NB4 (cell line): ENCODE measurements around the gene RNF157.
"Not testable (repeated sequence)": the region's sequence is repeated elsewhere in the genome, so short reads cannot be mapped to it uniquely, and the experiment has no call there.

Experiments
- DNase-seq: peaks from one replicate; pipeline ENCODE4 v3.0.0; 2010; ENCODE audit warnings: low read depth
- H3K4me3 ChIP-seq: one replicate; pipeline ENCODE4 v1.5.1; 2011; ENCODE audit warnings: mild to moderate bottlenecking, low read depth, low read length, moderate library complexity
- MYC ChIP-seq: IDR thresholded peaks from 2 replicates; pipeline ENCODE4 v1.6.1; 2011; ENCODE audit warnings: low read depth, low read length
- POLR2A ChIP-seq: IDR thresholded peaks from 2 replicates; pipeline ENCODE4 v1.6.1; 2011; ENCODE audit warnings: mild to moderate bottlenecking; ENCODE audit not compliant: insufficient read length; ENCODE audit errors: extremely low read depth
- TF ChIP-seq, protein P1 (sequence below): IDR thresholded peaks from 2 replicates; pipeline ENCODE4 v1.6.1; 2011; ENCODE audit warnings: low read depth, low read length
- TF ChIP-seq, protein P2 (sequence below): IDR thresholded peaks from one replicate; pipeline ENCODE4 v1.5.1; 2012; ENCODE audit warnings: low read depth, low read length

RNF157 gene

DNA sequence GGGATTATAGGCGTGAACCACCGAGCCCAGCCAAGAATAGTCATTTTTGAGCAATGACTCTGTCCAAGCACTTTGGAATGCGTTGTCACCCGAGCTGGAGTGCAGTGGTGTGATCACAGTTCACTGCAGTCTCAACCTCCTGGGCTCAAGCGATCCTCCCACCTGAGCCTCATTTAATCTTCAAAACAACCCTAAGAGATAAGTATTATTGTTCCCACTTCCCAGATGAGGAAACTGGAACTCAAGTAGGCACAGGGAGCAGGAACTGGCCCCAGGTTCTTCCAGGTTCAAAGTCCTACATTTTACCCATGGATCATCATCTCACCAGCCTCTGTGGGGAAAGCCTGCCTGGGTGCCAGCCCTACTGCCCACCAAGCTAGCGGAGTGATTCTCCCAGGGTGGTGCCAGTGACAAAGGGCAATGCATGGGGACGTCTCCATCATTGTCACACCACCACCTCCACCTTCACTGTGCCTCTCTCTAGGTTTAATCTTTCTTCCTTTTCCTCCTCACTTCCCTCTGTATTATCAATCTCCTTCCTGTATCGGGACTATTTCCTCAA, 11.3 kb upstream of the RNF157 start:
- no peak overlapping the region for H3K4me3 ChIP-seq
- DNase-seq: no peak
- no peak for TF ChIP-seq POLR2A
- TF ChIP-seq, protein P1, sequence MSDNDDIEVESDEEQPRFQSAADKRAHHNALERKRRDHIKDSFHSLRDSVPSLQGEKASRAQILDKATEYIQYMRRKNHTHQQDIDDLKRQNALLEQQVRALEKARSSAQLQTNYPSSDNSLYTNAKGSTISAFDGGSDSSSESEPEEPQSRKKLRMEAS: no peak
- TF ChIP-seq, protein P2, sequence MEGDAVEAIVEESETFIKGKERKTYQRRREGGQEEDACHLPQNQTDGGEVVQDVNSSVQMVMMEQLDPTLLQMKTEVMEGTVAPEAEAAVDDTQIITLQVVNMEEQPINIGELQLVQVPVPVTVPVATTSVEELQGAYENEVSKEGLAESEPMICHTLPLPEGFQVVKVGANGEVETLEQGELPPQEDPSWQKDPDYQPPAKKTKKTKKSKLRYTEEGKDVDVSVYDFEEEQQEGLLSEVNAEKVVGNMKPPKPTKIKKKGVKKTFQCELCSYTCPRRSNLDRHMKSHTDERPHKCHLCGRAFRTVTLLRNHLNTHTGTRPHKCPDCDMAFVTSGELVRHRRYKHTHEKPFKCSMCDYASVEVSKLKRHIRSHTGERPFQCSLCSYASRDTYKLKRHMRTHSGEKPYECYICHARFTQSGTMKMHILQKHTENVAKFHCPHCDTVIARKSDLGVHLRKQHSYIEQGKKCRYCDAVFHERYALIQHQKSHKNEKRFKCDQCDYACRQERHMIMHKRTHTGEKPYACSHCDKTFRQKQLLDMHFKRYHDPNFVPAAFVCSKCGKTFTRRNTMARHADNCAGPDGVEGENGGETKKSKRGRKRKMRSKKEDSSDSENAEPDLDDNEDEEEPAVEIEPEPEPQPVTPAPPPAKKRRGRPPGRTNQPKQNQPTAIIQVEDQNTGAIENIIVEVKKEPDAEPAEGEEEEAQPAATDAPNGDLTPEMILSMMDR: no peak
- no peak for TF ChIP-seq MYC

DNA sequence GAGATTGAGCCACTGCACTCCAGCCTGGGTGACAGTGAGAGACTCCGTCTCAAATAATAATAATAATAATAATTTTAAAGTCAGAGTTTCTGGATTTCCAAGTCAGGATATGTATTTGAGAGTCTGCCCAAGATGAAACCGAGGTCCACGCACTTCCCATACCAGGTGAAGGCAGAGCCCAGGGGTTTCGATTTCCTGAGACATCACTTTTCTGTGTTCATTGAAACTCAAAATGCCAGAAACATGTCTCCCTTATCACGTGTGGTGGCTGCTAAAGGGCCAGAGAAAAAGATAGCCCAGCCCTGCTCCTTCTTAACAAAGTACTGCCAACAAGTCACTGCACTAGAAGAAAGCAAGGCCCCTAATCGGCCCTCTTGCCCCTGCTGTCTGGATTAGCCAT, 9.8 kb upstream of the RNF157 start:
- no peak for DNase-seq
- no peak for TF ChIP-seq MYC
- TF ChIP-seq, protein P2: no peak
- TF ChIP-seq POLR2A: no peak
- TF ChIP-seq, protein P1: no peak
- H3K4me3 ChIP-seq: no peak overlapping the region

DNA sequence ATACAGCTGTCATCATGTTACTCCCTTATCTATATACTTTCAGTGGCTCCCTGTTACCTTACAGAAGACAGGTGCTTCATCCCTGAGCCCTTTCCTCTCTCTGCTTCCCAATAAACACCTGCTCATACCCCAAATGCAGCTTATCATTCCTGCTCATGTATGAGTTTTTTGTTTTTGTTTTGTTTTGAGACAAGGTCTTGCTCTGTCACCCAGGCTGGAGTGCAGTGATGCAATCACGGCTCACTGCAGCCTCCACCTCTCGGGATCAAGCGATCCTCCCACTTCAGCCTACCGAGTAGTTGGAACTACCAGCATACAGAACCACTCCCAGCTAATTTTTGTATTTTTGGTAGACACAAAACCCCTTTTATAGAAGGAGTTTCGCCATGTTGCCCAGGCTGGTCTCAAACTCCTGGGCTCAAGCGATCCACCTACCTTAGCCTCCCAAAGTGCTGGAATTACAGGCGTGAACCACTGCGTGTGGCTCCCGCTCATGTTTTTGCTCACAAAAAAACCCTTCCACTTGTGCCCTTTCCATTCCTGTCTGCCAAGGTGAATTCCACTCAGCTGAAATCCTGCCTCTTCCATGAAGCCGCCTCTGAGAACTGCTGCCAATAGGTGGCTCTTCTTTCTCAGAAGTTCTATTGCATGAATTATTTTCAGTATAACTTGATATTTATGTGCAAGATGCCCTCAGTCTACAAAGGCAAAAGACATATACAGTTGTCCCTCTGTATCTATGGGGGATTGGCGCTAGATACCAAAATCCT, 7.9 kb upstream of the RNF157 start:
- no peak for DNase-seq

DNA sequence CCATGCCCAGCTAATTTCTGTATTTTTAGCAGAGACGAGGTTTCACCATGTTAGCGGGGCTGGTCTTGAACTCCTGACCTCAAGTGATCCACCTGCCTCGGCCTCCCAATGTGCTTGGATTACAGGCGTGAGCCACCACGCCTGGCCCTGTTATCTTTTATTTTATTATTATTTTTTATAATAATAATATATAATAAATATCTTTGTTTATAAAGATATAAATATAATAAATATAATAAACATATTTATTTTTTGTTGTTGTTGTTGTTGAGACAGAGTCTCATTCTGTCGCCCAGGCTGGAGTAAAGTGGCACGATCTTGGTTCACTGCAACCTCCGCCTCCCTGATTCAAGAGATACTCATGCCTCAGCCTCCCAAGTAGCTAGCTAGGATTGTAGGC, 7.0 kb upstream of the RNF157 start:
- no peak for DNase-seq
- TF ChIP-seq, protein P2: no peak
- TF ChIP-seq, protein P1: no peak
- TF ChIP-seq MYC: no peak
- TF ChIP-seq POLR2A: no peak
- H3K4me3 ChIP-seq: no peak overlapping the region

More for the DNA sequence above, 7.9 kb upstream of the RNF157 start:
- TF ChIP-seq, protein P1: no peak
- TF ChIP-seq, protein P2: peak; percentile 8
- TF ChIP-seq MYC (no peak), POLR2A (no peak)
- no peak overlapping the region for H3K4me3 ChIP-seq

DNA sequence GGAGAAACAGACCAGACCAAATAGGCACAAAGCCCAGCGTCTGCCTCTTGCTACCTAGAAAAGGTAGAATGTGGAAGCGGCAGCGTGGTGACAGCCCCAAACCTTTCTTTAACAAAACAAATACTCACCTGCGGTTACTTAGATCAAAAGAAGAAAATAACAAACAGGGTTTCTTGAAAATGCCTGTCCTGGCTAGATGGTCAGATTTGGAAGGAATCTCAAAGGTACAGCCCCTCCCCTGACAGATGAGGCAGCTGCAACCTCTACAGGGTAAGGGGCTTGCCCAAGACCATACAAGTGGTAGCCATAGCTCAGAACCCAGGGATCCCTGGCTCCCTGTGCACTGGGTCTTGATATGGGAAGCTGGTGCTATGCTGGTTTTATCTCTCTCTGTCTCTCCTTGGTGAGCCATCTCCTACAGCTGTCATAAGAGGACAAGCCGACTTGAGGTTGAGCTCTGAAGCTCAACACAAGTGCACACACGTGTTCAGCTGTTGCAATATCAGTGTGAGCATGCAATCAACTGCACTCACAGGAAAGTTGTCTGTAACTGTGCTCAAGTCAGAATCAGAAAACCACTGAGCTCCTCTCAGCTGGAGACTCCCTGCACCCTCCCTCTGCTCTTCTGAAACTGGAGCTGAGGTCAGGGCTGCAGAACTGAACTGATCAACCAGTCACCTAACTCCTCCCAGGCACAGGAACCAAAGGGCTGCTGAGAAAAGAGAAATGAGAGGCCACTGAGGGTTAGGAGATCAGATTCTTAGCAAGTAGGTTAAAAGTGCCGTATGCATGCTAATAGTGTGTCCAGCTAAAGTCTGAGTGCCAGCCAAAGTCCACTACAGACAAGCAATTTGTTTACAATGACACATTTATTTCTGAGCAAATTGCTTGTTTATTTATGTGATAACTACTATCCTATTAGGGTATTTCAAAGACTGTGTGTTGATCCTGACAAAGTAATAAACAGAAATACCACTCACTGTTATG, 6.1 kb upstream of the RNF157 start:
- TF ChIP-seq, protein P1: peak; percentile 100
- TF ChIP-seq, protein P2: no peak
- peak; percentile 99 for TF ChIP-seq MYC
- TF ChIP-seq POLR2A: no peak
- DNase-seq: peak; percentile 96
- H3K4me3 ChIP-seq: no peak overlapping the region

DNA sequence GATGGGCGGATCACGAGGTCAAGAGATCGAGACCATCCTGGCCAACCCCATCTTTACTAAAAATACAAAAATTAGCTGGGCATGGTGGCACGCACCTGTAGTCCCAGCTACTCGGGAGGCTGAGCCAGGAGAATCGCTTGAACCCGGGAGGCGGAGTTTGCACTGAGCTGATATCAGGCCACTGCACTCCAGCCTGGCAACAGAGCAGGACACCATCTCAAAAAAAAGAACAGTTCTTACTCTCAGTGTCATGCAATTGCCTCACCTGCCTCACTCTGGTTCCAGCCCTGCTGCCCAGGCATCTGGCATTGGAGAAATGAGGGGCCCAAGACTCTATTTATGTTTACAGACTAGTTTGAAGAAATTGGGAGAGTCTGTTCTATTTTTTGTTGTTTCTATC, 4.4 kb upstream of the RNF157 start:
- H3K4me3 ChIP-seq, DNase-seq: not testable (repeated sequence)
